Omental fat pad (tissue), 4 donors: Measurements from ENCODE around the gene INTS12. TPM values are rescaled to one million over a fixed set of nuclear protein-coding genes. Genes with fewer than 3 reads are reported as not detected.

Experiments
- ATAC-seq: fragments of 150-250 bp; one replicate; pipeline ENCODE4 v1.9.1; 2016; ENCODE audit warnings: mild to moderate bottlenecking, moderate library complexity; ENCODE audit not compliant: low FRiP score
- DNase-seq: peaks from one replicate; pipeline ENCODE4 v3.0.0-alpha.2; 2019; ENCODE audit warnings: low spot score
- total RNA-seq, 4 donors: library from RNA; depleted of rRNA; stranded (reverse); fragments of >200 nt; gene quantifications; one replicate each; pipeline ENCODE4 v1.1.0, GENCODE V29; 2016
- TF ChIP-seq, protein P1 (sequence below), 3 donors: fragments of 450-650 bp; IDR thresholded peaks; one replicate each; pipeline ENCODE4 v1.5.1; 2016 to 2017; ENCODE audit warnings: antibody characterized with exemption in 3 of 3, mild to moderate bottlenecking in 3 of 3, moderate library complexity in 2 of 3

The INTS12 gene
- total RNA-seq, 4 donors from 2014 or later = 14.9 to 34.7 (median 18.0) TPM

- TF ChIP-seq, protein P1, sequence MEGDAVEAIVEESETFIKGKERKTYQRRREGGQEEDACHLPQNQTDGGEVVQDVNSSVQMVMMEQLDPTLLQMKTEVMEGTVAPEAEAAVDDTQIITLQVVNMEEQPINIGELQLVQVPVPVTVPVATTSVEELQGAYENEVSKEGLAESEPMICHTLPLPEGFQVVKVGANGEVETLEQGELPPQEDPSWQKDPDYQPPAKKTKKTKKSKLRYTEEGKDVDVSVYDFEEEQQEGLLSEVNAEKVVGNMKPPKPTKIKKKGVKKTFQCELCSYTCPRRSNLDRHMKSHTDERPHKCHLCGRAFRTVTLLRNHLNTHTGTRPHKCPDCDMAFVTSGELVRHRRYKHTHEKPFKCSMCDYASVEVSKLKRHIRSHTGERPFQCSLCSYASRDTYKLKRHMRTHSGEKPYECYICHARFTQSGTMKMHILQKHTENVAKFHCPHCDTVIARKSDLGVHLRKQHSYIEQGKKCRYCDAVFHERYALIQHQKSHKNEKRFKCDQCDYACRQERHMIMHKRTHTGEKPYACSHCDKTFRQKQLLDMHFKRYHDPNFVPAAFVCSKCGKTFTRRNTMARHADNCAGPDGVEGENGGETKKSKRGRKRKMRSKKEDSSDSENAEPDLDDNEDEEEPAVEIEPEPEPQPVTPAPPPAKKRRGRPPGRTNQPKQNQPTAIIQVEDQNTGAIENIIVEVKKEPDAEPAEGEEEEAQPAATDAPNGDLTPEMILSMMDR (IDR thresholded peaks at IDR 0.05) = no peak
- DNase-seq = no peak
- no peak for ATAC-seq
Observed at GRCh38 chr4:105661028-105661427, 47.5 kb downstream of the INTS12 start.

GRCh38 chr4:105659190-105659589 is 49.3 kb downstream of the INTS12 start:
- TF ChIP-seq, protein P1 (IDR thresholded peaks at IDR 0.05) = no peak
- DNase-seq (no peak), ATAC-seq (no peak)

GRCh38 chr4:105657117-105657765 is 51.2 kb downstream of the INTS12 start:
- DNase-seq (no peak), ATAC-seq (no peak)
- TF ChIP-seq, protein P1 (IDR thresholded peaks at IDR 0.05) = no peak

DNA sequence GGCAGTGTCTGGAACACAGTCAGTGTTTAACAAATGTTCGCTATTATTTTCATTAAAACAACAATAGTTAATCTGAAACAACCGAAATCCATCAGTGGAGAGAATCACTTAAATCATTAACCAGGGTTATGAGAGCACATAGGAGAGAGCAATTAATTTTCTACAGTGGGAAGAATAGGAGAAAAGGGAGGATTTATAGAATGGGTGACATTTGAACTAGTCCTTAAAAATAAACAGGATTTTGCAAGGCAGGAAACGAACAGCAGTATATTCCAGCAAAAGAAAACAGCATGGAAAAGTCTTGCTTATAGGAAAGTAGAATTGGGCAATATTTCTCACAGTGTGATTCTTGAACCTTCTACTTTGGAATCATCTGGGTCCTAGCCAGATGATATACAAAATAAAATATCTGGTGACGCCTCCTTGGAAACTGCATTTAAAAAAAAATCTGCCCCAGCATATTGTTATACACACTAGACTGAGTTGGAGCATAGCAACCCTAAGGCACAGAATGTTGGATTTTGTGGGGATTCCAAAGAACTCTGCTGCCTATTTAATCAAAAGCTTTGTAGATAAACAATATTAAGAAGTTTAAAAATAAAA is 56.1 kb downstream of the INTS12 start:
- TF ChIP-seq, protein P1 (IDR thresholded peaks at IDR 0.05) = no peak
- DNase-seq (no peak), ATAC-seq (no peak)

GRCh38 chr4:105651884-105652283 is 56.6 kb downstream of the INTS12 start:
- no peak for DNase-seq
- TF ChIP-seq, protein P1 (IDR thresholded peaks at IDR 0.05) = no peak
- ATAC-seq = no peak

- DNase-seq = no peak
- no peak for ATAC-seq
- TF ChIP-seq, protein P1 (IDR thresholded peaks at IDR 0.05) = no peak
Observed at GRCh38 chr4:105650190-105650589, 58.3 kb downstream of the INTS12 start.

- no peak for ATAC-seq
- no peak for DNase-seq
Observed at GRCh38 chr4:105645440-105645839, 63.0 kb downstream of the INTS12 start.

More at GRCh38 chr4:105645440-105645839, 63.0 kb downstream of the INTS12 start:
- TF ChIP-seq, protein P1 (IDR thresholded peaks at IDR 0.05) = no peak
